ENCODE measurements around the gene DOLPP1. TPM values are rescaled to one million over a fixed set of nuclear protein-coding genes. Genes with fewer than 3 reads are reported as not detected.

DOLPP1 gene
- total and polyA plus RNA-seq, 2 of the 8 experiments (the other 6 are each of a cell fraction or from before 2014, with no cell fraction given): 36.0 to 45.3 TPM

GRCh38 chr9:129038109-129038852 lies 42.6 kb upstream of the DOLPP1 start:
- Histone ChIP-seq H3K4me1 (replicated peaks in 1 of 4; ENCODE audit: control insufficient read depth in 3 of 4, insufficient read depth in 4 of 4, low read length in 3 of 4) (peaks cover 0 to 10% (median 5%) of the 10 kb centered on the region in 4 experiments; a peak in 5 of 7 replicates), H2AFZ (ENCODE audit: low read length) (no peak overlapping the region), H3K9me3 (ENCODE audit: insufficient read depth in 2 of 2, low read depth in 1 of 2, low read length in 1 of 2) (no peaks in the 10 kb centered on the region), H3K23ac (ENCODE audit: insufficient read length) (no peak overlapping the region), H3K79me2 (ENCODE audit: control insufficient read depth in 1 of 2, insufficient read depth in 2 of 2, low read length in 2 of 2) (peaks cover 0 to 23% of the 10 kb centered on the region in 2 experiments; a peak in 2 of 4 replicates), H3K14ac (ENCODE audit: insufficient read length) (no peak overlapping the region), H2BK12ac (ENCODE audit: low read depth, low read length) (no peak overlapping the region), H4K91ac (replicated peaks; ENCODE audit: insufficient read length, low read length) (no peak overlapping the region), H3K56ac (replicated peaks; ENCODE audit: insufficient read length, low read depth, low read length) (no peak overlapping the region), H3K36me3 (ENCODE audit: control insufficient read depth in 2 of 4, insufficient read depth in 4 of 4, low read length in 3 of 4) (peaks cover 0 to 15% (median 7%) of the 10 kb centered on the region in 4 experiments; a peak in 4 of 8 replicates), H3K4me2 (ENCODE audit: insufficient read depth in 1 of 2, low read depth in 2 of 2, low read length in 2 of 2) (peak overlapping the region in 1 of 2 experiments; percentile 78; a peak in 1 of 4 replicates), H4K8ac (ENCODE audit: extremely low read depth, insufficient read depth, low read length) (no peak overlapping the region), H3K27me3 (replicated peaks in 1 of 4; ENCODE audit: control insufficient read depth in 3 of 4, extremely low read depth in 1 of 4, insufficient read depth in 3 of 4, low read length in 3 of 4) (no peaks in the 10 kb centered on the region), H2BK15ac (ENCODE audit: low read length) (no peak overlapping the region), H4K5ac (ENCODE audit: insufficient read length, low read depth, low read length) (no peak overlapping the region), H4K20me1 (replicated peaks in 1 of 2; ENCODE audit: control insufficient read depth in 1 of 2, insufficient read depth in 2 of 2, low read length in 2 of 2) (peaks cover 0 to 5% of the 10 kb centered on the region in 2 experiments), H2BK5ac (ENCODE audit: low read depth, low read length) (no peak overlapping the region; the same call in 1 of the 2 replicates), H3K79me1 (ENCODE audit: low read depth, low read length) (peaks cover 7% of the 10 kb centered on the region), H2AK5ac (ENCODE audit: low read depth, low read length) (no peak overlapping the region), H3K4ac (replicated peaks; ENCODE audit: insufficient read length, low read depth, low read length) (no peak overlapping the region), H3K27ac (ENCODE audit: low read depth, low read length) (no peak overlapping the region), H3K4me3 (ENCODE audit: extremely low read depth in 1 of 4, insufficient read depth in 2 of 4, low read depth in 3 of 4, low read length in 4 of 4) (no peak overlapping the region; a peak in 1 of 8 replicates), H2BK120ac (replicated peaks; ENCODE audit: low read depth, low read length) (no peak overlapping the region), H3K23me2 (ENCODE audit: low read depth, low read length) (peaks cover 7% of the 10 kb centered on the region), H3K9ac (replicated peaks in 1 of 4; ENCODE audit: extremely low read depth in 1 of 4, low read depth in 3 of 4, low read length in 3 of 4) (no peak overlapping the region), H3K18ac (ENCODE audit: extremely low read depth, low read length) (no peak overlapping the region), H2BK20ac (ENCODE audit: low read length) (no peak overlapping the region)
- ChIA-PET POLR2A (ENCODE audit: partially characterized antibody) (interaction anchor here (0.6 to 1.7 kb wide), 5 partner anchors 9 to 615 kb away, joined by 3 to 8 read pairs (median 3); no protein-coding TSS in a partner anchor), CTCF (ENCODE audit: partially characterized antibody) (interaction anchor here (0.7 to 2.7 kb wide), 4 partner anchors 10 to 32 kb away, joined by 3 to 12 read pairs (median 7); partner anchors contain the start of gene SH3GLB2)
- FAIRE-seq (no peak), DNase-seq (ENCODE audit: low read depth in 1 of 2, low spot score in 2 of 2) (no peak)
- WGBS, 2 experiments (ENCODE audit: extremely low coverage in 1 of 2, insufficient coverage in 1 of 2, insufficient read length in 1 of 2, insufficient replicate concordance in 2 of 2, low coverage in 1 of 2, low lambda C conversion rate in 2 of 2, missing lambda C conversion rate in 1 of 2): 92% methylated on average over 7 of the region's 8 CpGs; no CpG with 5 or more reads in 1 of the 2 experiments
- TF ChIP-seq TAF7 (optimal IDR thresholded peaks at IDR 0.05; ENCODE audit: borderline replicate concordance, low read depth, low read length): no peak

All from H1 (cell line).